IPS-20b (cell line): ENCODE results near the gene OR2T27.
"Not testable (repeated sequence)": the region's sequence is repeated elsewhere in the genome, so short reads cannot be mapped to it uniquely, and the experiment has no call there.

Experiments used
- H3K27ac ChIP-seq: one replicate; pipeline ENCODE4 v1.5.1; 2013; ENCODE audit warnings: low read length
- H3K27me3 ChIP-seq: 2 replicates; pipeline ENCODE4 v1.6.1; 2013; ENCODE audit warnings: mild to moderate bottlenecking, low read length, inconsistent platforms; ENCODE audit not compliant: insufficient read depth
- H3K36me3 ChIP-seq: 2 replicates; pipeline ENCODE4 v1.6.1; 2013; ENCODE audit warnings: low read depth, mild to moderate bottlenecking, inconsistent platforms, low read length, moderate library complexity; ENCODE audit not compliant: insufficient read depth
- H3K4me1 ChIP-seq: 2 replicates; pipeline ENCODE4 v1.6.1; 2013; ENCODE audit warnings: mild to moderate bottlenecking, control low read depth, inconsistent platforms, low read length, moderate library complexity; ENCODE audit not compliant: insufficient read depth
- H3K4me3 ChIP-seq: 2 replicates; pipeline ENCODE4 v1.5.1; 2013; ENCODE audit warnings: mild to moderate bottlenecking, low read length, inconsistent platforms
- H3K9ac ChIP-seq: 2 replicates; pipeline ENCODE4 v1.6.1; 2013; ENCODE audit warnings: low read depth, mild to moderate bottlenecking, inconsistent platforms, low read length, moderate library complexity
- H3K9me3 ChIP-seq: 2 replicates; pipeline ENCODE4 v1.6.1; 2013; ENCODE audit warnings: mild to moderate bottlenecking, low read depth, low read length, inconsistent platforms; ENCODE audit not compliant: insufficient read depth

The OR2T27 gene

GRCh38 chr1:248636612-248637011, 18.7 kb downstream of the OR2T27 start:
- not testable (repeated sequence) for H3K36me3 ChIP-seq, H3K9ac ChIP-seq, H3K27ac ChIP-seq, H3K9me3 ChIP-seq, H3K4me1 ChIP-seq, H3K27me3 ChIP-seq, H3K4me3 ChIP-seq

GRCh38 chr1:248634991-248635390, 20.3 kb downstream of the OR2T27 start, which contains the start of gene OR2T11:
Gene OR2T11 (minus strand): TSS chr1:248635091. CDS start chr1:248627128, 7,963 bp downstream.
- H3K27ac ChIP-seq, H3K4me3 ChIP-seq, H3K4me1 ChIP-seq, H3K27me3 ChIP-seq, H3K9ac ChIP-seq, H3K36me3 ChIP-seq: not testable (repeated sequence)
- H3K9me3 ChIP-seq = peaks cover 21% of the 10 kb centered on the region

- Histone ChIP-seq H3K27ac (no peak overlapping the region), H3K36me3 (no peaks in the 10 kb centered on the region), H3K4me1 (no peaks in the 10 kb centered on the region), H3K9ac (no peak overlapping the region), H3K9me3 (peaks cover 54% of the 10 kb centered on the region), H3K27me3 (no peaks in the 10 kb centered on the region), H3K4me3 (no peak overlapping the region; the same call in 1 of the 2 replicates)
Observed at GRCh38 chr1:248631354-248632008, 23.8 kb downstream of the OR2T27 start.

- H3K4me1 ChIP-seq = no peaks in the 10 kb centered on the region
- no peaks in the 10 kb centered on the region for H3K36me3 ChIP-seq
- peaks cover 64% of the 10 kb centered on the region for H3K9me3 ChIP-seq
- no peaks in the 10 kb centered on the region for H3K27me3 ChIP-seq
- H3K27ac ChIP-seq = no peak overlapping the region
- H3K9ac ChIP-seq = no peak overlapping the region
- H3K4me3 ChIP-seq = no peak overlapping the region
Observed at GRCh38 chr1:248630551-248630950, 24.8 kb downstream of the OR2T27 start.

GRCh38 chr1:248627971-248628844, 27.1 kb downstream of the OR2T27 start:
- H3K4me3 ChIP-seq = no peak overlapping the region
- H3K4me1 ChIP-seq = no peaks in the 10 kb centered on the region
- no peaks in the 10 kb centered on the region for H3K27me3 ChIP-seq
- H3K9ac ChIP-seq = no peak overlapping the region
- no peak overlapping the region for H3K27ac ChIP-seq
- H3K9me3 ChIP-seq = peaks cover 87% of the 10 kb centered on the region
- no peaks in the 10 kb centered on the region for H3K36me3 ChIP-seq

GRCh38 chr1:248625971-248626370, 29.4 kb downstream of the OR2T27 start:
- peaks cover 99% of the 10 kb centered on the region for H3K9me3 ChIP-seq
- no peaks in the 10 kb centered on the region for H3K4me1 ChIP-seq
- H3K27ac ChIP-seq = no peak overlapping the region
- no peak overlapping the region for H3K9ac ChIP-seq
- no peak overlapping the region; the same call in 1 of the 2 replicates for H3K4me3 ChIP-seq
- H3K27me3 ChIP-seq = no peaks in the 10 kb centered on the region
- no peaks in the 10 kb centered on the region for H3K36me3 ChIP-seq

GRCh38 chr1:248625166-248625565, 30.2 kb downstream of the OR2T27 start:
- Histone ChIP-seq H3K27ac (no peak overlapping the region), H3K36me3 (no peaks in the 10 kb centered on the region), H3K27me3 (no peaks in the 10 kb centered on the region), H3K4me3 (no peak overlapping the region; the same call in 1 of the 2 replicates), H3K9ac (no peak overlapping the region), H3K9me3 (peaks cover 99% of the 10 kb centered on the region), H3K4me1 (no peaks in the 10 kb centered on the region)

- Histone ChIP-seq H3K36me3 (no peaks in the 10 kb centered on the region), H3K4me3 (no peak overlapping the region), H3K27me3 (no peaks in the 10 kb centered on the region), H3K9me3 (peaks cover 96% of the 10 kb centered on the region), H3K4me1 (no peaks in the 10 kb centered on the region), H3K27ac (no peak overlapping the region), H3K9ac (no peak overlapping the region)
Observed at GRCh38 chr1:248622570-248623001, 32.7 kb downstream of the OR2T27 start.

- Histone ChIP-seq H3K9ac (no peak overlapping the region), H3K4me1 (no peaks in the 10 kb centered on the region), H3K4me3 (no peak overlapping the region), H3K27me3 (no peaks in the 10 kb centered on the region), H3K36me3 (no peaks in the 10 kb centered on the region), H3K9me3 (peaks cover 95% of the 10 kb centered on the region), H3K27ac (no peak overlapping the region)
Observed at GRCh38 chr1:248621770-248622169, 33.6 kb downstream of the OR2T27 start.

- Histone ChIP-seq H3K4me3 (no peak overlapping the region), H3K27me3 (no peaks in the 10 kb centered on the region), H3K27ac (no peak overlapping the region)
Observed at GRCh38 chr1:248618878-248619277, 36.5 kb downstream of the OR2T27 start.

GRCh38 chr1:248618119-248618518, 37.2 kb downstream of the OR2T27 start:
- no peak overlapping the region for H3K27ac ChIP-seq
- peaks cover 94% of the 10 kb centered on the region for H3K9me3 ChIP-seq
- H3K4me1 ChIP-seq = no peaks in the 10 kb centered on the region
- H3K4me3 ChIP-seq = no peak overlapping the region
- H3K27me3 ChIP-seq = no peaks in the 10 kb centered on the region
- no peaks in the 10 kb centered on the region for H3K36me3 ChIP-seq
- H3K9ac ChIP-seq = no peak overlapping the region

More at GRCh38 chr1:248618878-248619277, 36.5 kb downstream of the OR2T27 start:
- Histone ChIP-seq H3K36me3 (no peaks in the 10 kb centered on the region), H3K9ac (no peak overlapping the region), H3K9me3 (peaks cover 94% of the 10 kb centered on the region), H3K4me1 (no peaks in the 10 kb centered on the region)

GRCh38 chr1:248613742-248614141, 41.6 kb downstream of the OR2T27 start:
- Histone ChIP-seq H3K27me3 (no peaks in the 10 kb centered on the region), H3K9me3 (peaks cover 97% of the 10 kb centered on the region), H3K4me3 (no peak overlapping the region), H3K36me3 (no peaks in the 10 kb centered on the region), H3K9ac (no peak overlapping the region), H3K27ac (no peak overlapping the region), H3K4me1 (no peaks in the 10 kb centered on the region)
